ENCODE data around the gene WDFY4.

WDFY4 gene

GRCh38 chr10:48983648-48984351, 299.1 kb downstream of the WDFY4 start:
- DNase-seq (ENCODE audit: low read depth in 2 of 2): no peak

- no peak for DNase-seq (ENCODE audit: low read depth in 2 of 2)
Observed at GRCh38 chr10:48985621-48986158, 301.0 kb downstream of the WDFY4 start.

- DNase-seq (ENCODE audit: low read depth in 2 of 2): no peak
Observed at GRCh38 chr10:48990226-48990625, 305.6 kb downstream of the WDFY4 start.

GRCh38 chr10:48993627-48994026, 309.0 kb downstream of the WDFY4 start:
- no peak for DNase-seq (ENCODE audit: low read depth in 2 of 2)

GRCh38 chr10:48996329-48996728, 311.7 kb downstream of the WDFY4 start:
- DNase-seq (ENCODE audit: low read depth in 2 of 2): no peak

GRCh38 chr10:48999346-48999745, 314.7 kb downstream of the WDFY4 start:
- no peak for DNase-seq (ENCODE audit: low read depth in 2 of 2)

- DNase-seq (ENCODE audit: low read depth in 2 of 2): no peak
Observed at GRCh38 chr10:49000437-49001398, 316.0 kb downstream of the WDFY4 start.

GRCh38 chr10:49001402-49001801, 316.7 kb downstream of the WDFY4 start:
- no peak for DNase-seq (ENCODE audit: low read depth in 2 of 2)

GRCh38 chr10:49001870-49002672, 317.4 kb downstream of the WDFY4 start:
- no peak for DNase-seq (ENCODE audit: low read depth in 2 of 2)

GRCh38 chr10:49005270-49005669, 320.6 kb downstream of the WDFY4 start:
- DNase-seq (ENCODE audit: low read depth in 2 of 2): no peak

GRCh38 chr10:49007129-49007528, 322.5 kb downstream of the WDFY4 start:
- no peak for DNase-seq (ENCODE audit: low read depth in 2 of 2)

- no peak for DNase-seq (ENCODE audit: low read depth in 2 of 2)
Observed at GRCh38 chr10:49008091-49008490, 323.4 kb downstream of the WDFY4 start.

GRCh38 chr10:49008505-49009198, 324.0 kb downstream of the WDFY4 start:
- no peak for DNase-seq (ENCODE audit: low read depth in 2 of 2)

- no peak for DNase-seq (ENCODE audit: low read depth in 2 of 2)
Observed at GRCh38 chr10:49009199-49009979, 324.7 kb downstream of the WDFY4 start.

GRCh38 chr10:49010295-49010694, 325.6 kb downstream of the WDFY4 start:
- no peak for DNase-seq (ENCODE audit: low read depth in 2 of 2)

GRCh38 chr10:49010865-49011264, 326.2 kb downstream of the WDFY4 start:
- no peak for DNase-seq (ENCODE audit: low read depth in 2 of 2)

GRCh38 chr10:49011756-49012155, 327.1 kb downstream of the WDFY4 start:
- no peak for DNase-seq (ENCODE audit: low read depth in 2 of 2)

- DNase-seq (ENCODE audit: low read depth in 2 of 2): no peak
Observed at GRCh38 chr10:49012603-49013002, 327.9 kb downstream of the WDFY4 start.

GRCh38 chr10:49015700-49016099, 331.0 kb downstream of the WDFY4 start:
- DNase-seq (ENCODE audit: low read depth in 2 of 2): no peak

- no peak for DNase-seq (ENCODE audit: low read depth in 2 of 2)
Observed at GRCh38 chr10:49021685-49022084, 337.0 kb downstream of the WDFY4 start.
